ENCODE measurements around the gene AKAP8L.
A peak's percentile ranks its signal among the peaks of the same experiment; 100 is the strongest.
"Not testable (repeated sequence)": the region's sequence is repeated elsewhere in the genome, so short reads cannot be mapped to it uniquely, and the experiment has no call there.

Gene AKAP8L

DNA sequence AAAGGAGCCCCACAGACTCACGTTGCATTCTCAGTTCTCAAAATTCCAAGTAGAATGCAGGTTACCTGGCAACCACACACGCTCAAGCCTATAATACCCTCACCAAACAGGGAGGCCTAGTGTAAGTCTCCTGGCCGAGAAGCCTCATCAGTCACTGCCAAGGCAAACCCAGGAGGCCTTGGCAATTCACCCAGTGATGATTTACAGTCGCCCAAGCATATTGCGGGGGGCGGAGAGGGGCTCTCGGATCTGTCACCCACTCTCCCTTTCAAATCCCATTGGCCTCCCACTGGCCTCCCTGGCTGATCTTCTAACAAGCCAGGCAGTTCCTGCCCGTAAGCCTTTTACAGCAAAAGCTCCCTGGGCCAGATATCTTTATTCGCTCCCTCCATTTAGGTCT, 1.1 kb downstream of the AKAP8L start:
- DNase-seq, result no peak

DNA sequence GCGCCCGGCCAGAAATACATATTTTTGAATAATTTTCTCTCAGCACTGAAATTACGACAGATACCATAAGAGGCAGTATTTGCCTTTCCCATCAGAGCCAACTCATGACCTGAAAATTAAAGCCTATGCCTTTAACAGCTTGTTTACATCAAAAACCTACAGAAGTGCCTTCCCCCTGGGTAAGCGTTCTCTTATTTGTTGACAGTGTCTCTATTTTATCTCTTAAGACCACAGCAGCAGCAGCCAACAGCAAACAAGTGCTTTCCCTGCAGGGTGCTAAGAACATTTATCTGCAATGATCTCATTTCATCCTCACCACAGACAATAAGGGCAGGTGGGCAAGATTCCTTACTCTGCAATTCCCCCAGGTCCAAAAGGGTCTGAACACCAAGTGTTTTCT, 6.0 kb downstream of the AKAP8L start:
- DNase-seq, result no peak

DNA sequence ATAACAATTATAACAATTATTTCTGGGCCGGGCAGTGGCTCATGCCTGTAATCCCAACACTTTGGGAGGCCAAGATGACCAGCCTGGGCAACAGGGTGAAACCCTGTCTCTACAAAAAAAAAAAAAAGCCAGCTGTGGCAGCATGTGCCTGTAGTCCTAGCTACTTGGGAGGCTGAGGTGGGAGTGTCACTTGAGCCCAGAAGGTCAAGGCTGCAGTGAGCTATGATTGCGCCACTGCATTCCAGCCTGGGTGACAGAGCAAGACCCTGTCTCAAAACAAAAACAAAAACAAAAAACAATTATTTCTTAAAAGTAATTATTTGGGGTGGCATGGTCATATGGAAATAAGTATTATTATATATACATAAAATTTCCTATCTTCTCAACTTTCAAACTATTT, 7.4 kb downstream of the AKAP8L start:
- not testable (repeated sequence) for DNase-seq

DNA sequence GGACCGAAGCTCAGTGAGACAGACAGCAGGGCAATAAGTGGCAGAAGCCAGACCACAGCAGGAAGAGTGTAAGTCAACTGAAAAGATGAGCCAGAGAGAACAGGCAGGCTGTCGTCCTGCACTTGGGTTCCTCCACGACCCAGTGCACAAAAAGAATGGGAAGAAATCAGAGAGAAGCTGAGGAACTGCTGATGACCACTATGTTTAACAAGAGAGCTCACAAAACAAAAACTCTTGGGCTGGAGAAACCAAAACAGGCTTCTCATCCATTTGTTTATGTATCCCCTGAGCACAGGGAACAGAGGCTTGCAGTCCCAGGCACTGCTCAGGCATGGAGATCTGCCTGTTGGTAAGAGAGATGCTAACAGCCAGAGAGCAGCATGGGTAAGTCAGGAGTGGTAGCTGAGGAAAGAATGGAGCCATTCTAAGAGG, 14.0 kb downstream of the AKAP8L start:
- DNase-seq, result no peak

GRCh38 chr19:15404097-15404779, 14.6 kb downstream of the AKAP8L start:
- DNase-seq, result no peak

GRCh38 chr19:15403151-15403531, 15.6 kb downstream of the AKAP8L start:
- no peak for DNase-seq

- no peak for DNase-seq
Measured at GRCh38 chr19:15402411-15403150, 16.2 kb downstream of the AKAP8L start.

- no peak for DNase-seq
Measured at GRCh38 chr19:15401397-15401710, 17.4 kb downstream of the AKAP8L start.

DNA sequence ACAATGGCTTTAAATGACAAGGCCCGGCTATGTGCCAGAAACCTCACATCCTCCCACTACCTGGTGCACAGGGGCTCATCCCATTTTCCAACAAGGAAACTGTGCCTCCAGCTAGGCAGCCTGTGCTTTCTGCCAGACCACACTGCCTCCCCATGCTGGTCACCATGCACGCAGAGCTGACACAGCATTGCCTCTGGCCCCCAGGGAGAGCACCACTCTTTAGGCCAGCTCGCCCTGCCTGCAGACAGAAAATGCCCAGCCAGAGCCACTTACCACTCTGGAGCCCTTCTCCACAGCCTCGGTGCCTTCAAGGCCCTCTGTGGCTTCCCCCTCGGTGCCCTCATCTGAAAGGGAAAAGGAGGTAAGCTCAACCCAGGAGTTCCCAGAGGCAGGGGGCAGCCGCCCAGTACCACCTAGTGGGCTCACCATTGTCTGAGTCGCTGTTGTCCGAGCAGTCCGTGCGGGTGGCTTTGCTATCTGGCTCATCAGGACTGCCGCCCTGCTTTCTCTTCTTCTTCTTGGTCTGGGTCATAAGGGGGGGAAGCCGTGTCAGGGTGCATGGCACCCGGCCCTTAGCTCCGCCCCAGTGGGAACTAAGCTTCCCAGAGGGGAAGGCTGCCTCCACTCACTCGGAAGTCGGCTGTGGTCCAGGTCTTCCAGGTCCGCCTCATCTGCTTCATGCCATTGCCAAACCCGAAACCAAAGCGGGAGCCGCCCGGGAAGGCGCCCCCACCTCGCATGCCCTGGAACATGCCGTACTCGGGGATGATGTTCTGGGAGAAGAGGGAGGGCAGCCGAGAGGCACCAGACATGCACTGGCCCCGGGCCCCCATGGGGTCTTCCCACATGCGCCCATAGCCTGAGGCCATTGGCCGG, 18.0 kb downstream of the AKAP8L start:
- DNase-seq, result no peak

DNA sequence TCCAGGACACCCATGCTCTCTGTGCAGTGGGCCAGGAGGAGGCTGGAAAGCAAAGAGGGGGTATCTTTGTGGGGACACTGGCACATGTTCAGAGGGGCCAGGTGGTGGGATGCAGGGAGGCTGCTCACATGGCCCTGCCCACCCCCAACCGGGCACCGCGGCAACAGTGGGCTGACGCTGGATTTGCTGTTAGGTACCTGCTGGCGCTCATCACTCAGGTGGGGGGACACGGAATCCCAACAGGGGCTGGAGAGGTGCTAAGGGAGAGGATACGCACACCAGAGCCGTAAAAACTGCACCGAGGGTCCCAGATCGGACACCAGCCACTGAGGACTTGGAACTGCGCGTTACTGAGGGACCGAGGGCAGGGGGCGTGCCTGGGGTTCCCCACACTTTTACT, 19.2 kb downstream of the AKAP8L start:
- no peak for DNase-seq

DNA sequence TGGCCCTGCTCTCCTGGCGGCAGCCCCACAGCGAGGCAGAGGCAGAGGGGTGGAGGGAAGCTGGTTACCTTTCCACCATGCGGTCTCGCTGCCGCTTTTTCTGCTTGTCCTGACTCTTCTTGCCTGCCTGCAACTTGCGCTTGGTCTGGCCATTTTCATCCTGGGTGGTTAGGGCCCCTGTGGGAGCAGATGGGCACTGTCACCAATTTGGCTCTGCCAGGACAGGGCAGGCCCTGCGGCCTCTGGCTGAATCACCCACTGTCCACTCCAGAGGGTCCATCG, 19.6 kb downstream of the AKAP8L start:
- no peak for DNase-seq

GRCh38 chr19:15398501-15399233, 20.1 kb downstream of the AKAP8L start:
- DNase-seq, result no peak

DNA sequence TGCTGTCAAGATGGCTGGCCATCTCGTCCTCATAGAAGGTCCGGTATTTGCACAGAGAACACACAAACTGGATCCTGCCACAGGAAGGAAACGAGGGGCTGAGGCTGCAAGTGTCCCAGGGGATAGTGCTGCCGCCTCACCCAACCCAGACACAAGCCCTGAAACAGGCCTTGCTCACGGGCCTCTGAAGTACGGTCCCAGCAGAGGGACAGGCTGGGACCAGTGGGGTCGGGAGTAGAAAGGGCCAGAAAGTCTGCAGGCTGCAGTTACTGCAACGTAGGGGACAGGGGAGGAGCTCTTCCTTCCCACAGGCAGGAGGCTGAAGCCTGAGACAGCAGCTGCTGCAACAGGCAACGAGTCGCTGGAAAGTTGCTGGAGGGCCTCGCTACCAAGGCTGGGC, 21.0 kb downstream of the AKAP8L start:
- DNase-seq, result no peak

GRCh38 chr19:15397236-15397635, 21.6 kb downstream of the AKAP8L start:
- no peak for DNase-seq

GRCh38 chr19:15396436-15396835, 22.4 kb downstream of the AKAP8L start:
- DNase-seq, result no peak

DNA sequence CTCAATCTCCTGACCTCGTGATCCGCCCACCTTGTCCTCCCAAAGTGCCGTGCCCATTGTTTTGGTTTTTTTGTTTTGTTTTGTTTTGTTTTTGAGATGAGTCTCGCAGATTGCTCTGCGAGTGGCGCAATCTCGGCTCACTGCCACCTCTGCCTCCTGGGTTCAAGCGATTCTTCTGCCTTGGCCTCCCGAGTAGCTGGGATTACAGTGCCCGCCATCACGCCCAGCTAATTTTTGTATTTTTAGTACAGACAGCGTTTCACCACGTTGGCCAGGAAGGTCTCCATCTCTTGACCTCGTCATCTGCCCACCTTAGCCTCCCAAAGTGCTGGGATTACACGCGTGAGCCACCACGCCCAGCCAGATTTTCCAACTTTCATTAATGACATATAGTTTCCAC, 23.5 kb downstream of the AKAP8L start:
- not testable (repeated sequence) for DNase-seq

GRCh38 chr19:15394426-15394825, 24.4 kb downstream of the AKAP8L start:
- no peak for DNase-seq

DNA sequence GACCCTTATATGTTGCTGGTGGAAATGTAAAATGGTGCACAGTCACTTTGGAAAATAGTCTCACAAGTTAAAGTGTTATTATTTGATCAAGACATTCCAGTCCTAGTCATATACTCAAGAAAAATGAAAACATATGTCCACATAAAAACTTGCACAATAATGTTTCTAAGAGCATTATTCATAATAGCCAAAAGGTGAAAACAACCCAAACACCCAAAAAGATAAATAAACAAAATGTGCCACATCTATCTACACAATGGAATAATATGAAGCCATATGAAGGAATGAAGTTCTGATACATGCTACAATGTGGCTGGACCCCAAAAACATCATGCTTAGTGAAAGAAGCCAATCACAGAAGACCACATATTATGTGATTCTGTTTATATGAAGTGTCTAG, 24.8 kb downstream of the AKAP8L start:
- DNase-seq, result no peak

DNA sequence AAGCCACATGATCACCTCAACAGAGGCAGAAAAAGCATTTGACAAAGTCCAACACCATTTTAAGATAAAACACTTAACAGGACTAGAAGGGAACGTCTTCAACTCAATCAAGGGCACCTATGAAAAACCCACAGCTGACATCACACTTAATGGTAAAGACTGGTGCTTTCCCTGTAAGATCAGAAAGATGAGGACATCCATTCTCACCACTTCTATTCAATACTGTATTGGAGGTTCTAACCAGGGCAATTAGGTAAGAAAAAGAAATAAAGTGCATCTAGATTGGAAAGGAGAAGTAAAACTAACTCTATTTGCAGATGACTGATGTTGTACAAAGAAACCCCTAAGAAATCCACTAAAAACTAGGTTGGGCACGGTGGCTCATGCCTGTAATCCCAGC, 28.0 kb downstream of the AKAP8L start:
- DNase-seq, result no peak

GRCh38 chr19:15381864-15382263, 36.9 kb downstream of the AKAP8L start:
- no peak for DNase-seq

GRCh38 chr19:15381429-15381828, 37.4 kb downstream of the AKAP8L start:
- no peak for DNase-seq

GRCh38 chr19:15379999-15380647, 38.7 kb downstream of the AKAP8L start:
- peak; percentile 70 for DNase-seq
